GM23248 (cell line): Measurements from ENCODE around the gene S100A16.

Source experiments
- EZH2 ChIP-seq: fragments of 200-600 bp; sonication (generic); IDR thresholded peaks from 2 replicates; pipeline ENCODE4 v1.6.1; 2018; ENCODE audit warnings: antibody characterized with exemption, mild to moderate bottlenecking; ENCODE audit not compliant: insufficient read depth, poor library complexity, severe bottlenecking
- EZH2phosphoT487 ChIP-seq: fragments of 200-600 bp; sonication (generic); IDR thresholded peaks from 2 replicates; pipeline ENCODE4 v1.6.1; 2018; ENCODE audit warnings: antibody characterized with exemption, moderate library complexity, mild to moderate bottlenecking, low read depth; ENCODE audit not compliant: insufficient read depth

GRCh38 chr1:153578490-153578889 is 34.4 kb downstream of the S100A16 start:
- TF ChIP-seq EZH2 = no peak
- TF ChIP-seq EZH2phosphoT487 = no peak
